Activated CD8-positive, alpha-beta T cell treated with anti-CD3 and anti-CD28 coated beads for 36 hours (primary cell): ENCODE results near the gene FOXO3B. TPM values are rescaled to one million over a fixed set of nuclear protein-coding genes. Genes with fewer than 3 reads are reported as not detected.
"Not testable (repeated sequence)": the region's sequence is repeated elsewhere in the genome, so short reads cannot be mapped to it uniquely, and the experiment has no call there.

Experiments
- ATAC-seq: fragments of 200-7000 bp; cut with Tn5 transposase; one replicate; pipeline ENCODE4 v1.10.0; 2021; ENCODE audit warnings: mild to moderate bottlenecking, moderate library complexity
- CTCF ChIA-PET: fragments of 350-600 bp; sonication (Branson Sonifier 250); formaldehyde crosslinking; loops from one replicate; lab custom pipeline; 2021; ENCODE audit warnings: antibody characterized with exemption; lab: Charles Lee
- POLR2A ChIA-PET: fragments of 350-600 bp; sonication (Branson Sonifier 250); formaldehyde crosslinking; loops from one replicate; lab custom pipeline; 2021; ENCODE audit warnings: antibody characterized with exemption; lab: Charles Lee
- DNase-seq: peaks from one replicate; pipeline ENCODE4 v3.0.0-alpha.2; 2020
- H3K27ac Mint-ChIP-seq: one replicate; pipeline ENCODE4 v1.8.0; 2021; ENCODE audit warnings: mild to moderate bottlenecking, mixed read lengths
- H3K27me3 Mint-ChIP-seq: one replicate; pipeline ENCODE4 v1.8.0; 2021; ENCODE audit warnings: mixed read lengths
- H3K36me3 Mint-ChIP-seq: one replicate; pipeline ENCODE4 v1.8.0; 2021; ENCODE audit warnings: low read depth, mixed read lengths
- H3K4me1 Mint-ChIP-seq: one replicate; pipeline ENCODE4 v1.8.0; 2021; ENCODE audit warnings: low read depth, mixed read lengths
- H3K4me3 Mint-ChIP-seq: one replicate; pipeline ENCODE4 v1.8.0; 2021; ENCODE audit warnings: mild to moderate bottlenecking, moderate library complexity, mixed read lengths
- H3K9me3 Mint-ChIP-seq: one replicate; pipeline ENCODE4 v1.8.0; 2021; ENCODE audit warnings: mixed read lengths
- intact Hi-C: fragments of 100-400 bp; cut with micrococcal nuclease; formaldehyde crosslinking; loops from one replicate; pipeline ENCODE4 v1.10.0; 2022
- total RNA-seq, 2 experiments: library from RNA; stranded (reverse); gene quantifications; one replicate each; pipeline ENCODE4 v1.2.3, GENCODE V29; 2021
- TF ChIP-seq, protein P1 (sequence below): fragments of 200-600 bp; IDR thresholded peaks from one replicate; pipeline ENCODE4 v1.8.0; 2022; ENCODE audit warnings: antibody characterized with exemption, mild to moderate bottlenecking

The FOXO3B gene
- total RNA-seq: 1 to 10 TPM; 7.2 to 7.5 TPM

DNA sequence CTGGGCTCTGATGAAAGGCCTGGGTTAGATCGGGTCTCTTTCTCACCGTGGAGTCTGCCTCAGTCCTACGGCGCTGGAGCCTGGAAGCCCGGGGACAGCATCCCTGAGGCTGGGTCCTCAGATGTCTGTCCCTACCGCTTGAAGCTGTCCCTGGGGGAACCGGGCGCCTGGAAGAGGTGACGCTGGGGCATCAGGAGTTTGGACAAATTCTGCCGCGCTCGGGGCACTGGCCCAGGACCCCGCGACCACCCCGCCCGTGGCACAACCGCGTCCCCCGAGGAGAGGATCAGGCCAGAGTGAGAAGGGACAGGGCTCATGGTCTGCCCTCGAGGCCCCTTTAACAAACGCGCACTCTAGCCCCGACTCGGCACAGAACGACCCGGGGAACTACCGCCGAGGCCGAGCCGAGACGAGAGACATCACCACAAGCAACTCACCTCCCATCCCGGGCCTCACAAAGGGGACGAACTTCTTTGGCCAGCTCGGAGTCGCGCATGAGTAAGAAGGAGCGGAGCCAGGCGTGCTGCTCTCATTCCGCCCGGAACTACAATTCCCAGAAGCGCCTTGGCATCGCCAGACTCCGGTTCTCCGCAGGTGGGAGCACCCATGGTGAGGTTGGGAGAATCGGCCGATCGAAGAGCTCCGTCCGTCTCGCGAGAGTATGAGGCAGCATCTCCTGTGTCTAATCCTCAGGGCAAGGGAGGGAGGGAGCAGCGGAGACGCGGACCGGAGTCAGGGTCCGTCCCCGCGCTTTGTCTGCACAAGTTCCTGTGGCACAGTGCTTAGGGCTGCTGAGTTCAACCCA is at the start of gene FOXO3B:
TSS of gene FOXO3B (minus strand) at position 548 of the 805 bp plus-strand sequence. CDS start 663 bp downstream, outside the sequence.
- H3K4me3 Mint-ChIP-seq: peak within 1 kb of the TSS; percentile 90
- intact Hi-C loops, H3K27me3 Mint-ChIP-seq, H3K9me3 Mint-ChIP-seq, POLR2A ChIA-PET: not testable (repeated sequence)
- CTCF ChIA-PET: interaction anchor here (0.6 kb wide), 1 partner anchor 56 kb away, joined by 3 read pairs; no protein-coding TSS in a partner anchor
- H3K4me1 Mint-ChIP-seq: peaks cover 11% of the 10 kb centered on the region
- peaks cover 23% of the 10 kb centered on the region for H3K36me3 Mint-ChIP-seq
- H3K27ac Mint-ChIP-seq: peak within 1 kb of the TSS; percentile 88
- ATAC-seq: peak; percentile 96
- DNase-seq: peak; percentile 93

DNA sequence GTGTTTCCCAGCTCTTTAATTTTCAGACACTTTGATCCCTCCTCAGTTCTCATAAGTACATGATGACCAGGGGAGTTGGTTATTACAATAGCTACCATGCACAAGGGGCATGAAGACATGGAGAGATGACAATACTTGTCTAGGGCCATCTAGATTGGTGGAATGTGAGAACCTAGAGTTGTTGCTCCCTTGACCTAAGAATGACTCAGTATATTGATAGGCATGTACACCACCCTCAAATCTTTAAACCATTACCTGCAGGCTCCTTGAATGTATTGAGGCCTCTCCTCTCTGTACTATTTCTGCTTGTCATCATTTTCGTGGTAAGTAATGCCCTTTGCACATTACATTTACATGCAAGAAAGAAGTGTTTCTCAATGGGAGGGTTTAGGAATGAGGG is 41.4 kb upstream of the FOXO3B start:
- H3K9me3 Mint-ChIP-seq, ATAC-seq, DNase-seq, CTCF ChIA-PET, H3K36me3 Mint-ChIP-seq, POLR2A ChIA-PET, H3K27me3 Mint-ChIP-seq, intact Hi-C loops, H3K4me1 Mint-ChIP-seq, H3K4me3 Mint-ChIP-seq, H3K27ac Mint-ChIP-seq: not testable (repeated sequence)

DNA sequence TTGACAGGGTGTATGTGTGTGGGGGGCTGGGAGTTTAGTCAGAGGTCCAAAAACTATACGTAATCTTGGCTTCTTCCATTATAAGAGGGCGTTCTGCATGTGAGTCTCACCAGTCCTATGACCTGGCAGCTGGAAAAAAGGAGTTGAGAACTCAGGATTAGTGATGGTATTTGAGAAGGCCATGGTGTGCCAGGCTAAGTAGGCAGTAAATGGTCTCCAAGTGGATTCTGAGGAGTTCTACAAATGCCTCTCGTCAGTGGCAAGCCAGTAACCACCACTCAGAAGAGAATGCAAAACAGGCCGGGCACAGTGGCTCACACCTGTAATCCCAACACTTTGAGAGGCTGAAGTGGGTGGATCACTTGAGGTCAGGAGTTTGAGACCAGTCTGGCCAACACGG is 40.5 kb upstream of the FOXO3B start:
- H3K4me1 Mint-ChIP-seq, POLR2A ChIA-PET, H3K4me3 Mint-ChIP-seq: not testable (repeated sequence)

DNA sequence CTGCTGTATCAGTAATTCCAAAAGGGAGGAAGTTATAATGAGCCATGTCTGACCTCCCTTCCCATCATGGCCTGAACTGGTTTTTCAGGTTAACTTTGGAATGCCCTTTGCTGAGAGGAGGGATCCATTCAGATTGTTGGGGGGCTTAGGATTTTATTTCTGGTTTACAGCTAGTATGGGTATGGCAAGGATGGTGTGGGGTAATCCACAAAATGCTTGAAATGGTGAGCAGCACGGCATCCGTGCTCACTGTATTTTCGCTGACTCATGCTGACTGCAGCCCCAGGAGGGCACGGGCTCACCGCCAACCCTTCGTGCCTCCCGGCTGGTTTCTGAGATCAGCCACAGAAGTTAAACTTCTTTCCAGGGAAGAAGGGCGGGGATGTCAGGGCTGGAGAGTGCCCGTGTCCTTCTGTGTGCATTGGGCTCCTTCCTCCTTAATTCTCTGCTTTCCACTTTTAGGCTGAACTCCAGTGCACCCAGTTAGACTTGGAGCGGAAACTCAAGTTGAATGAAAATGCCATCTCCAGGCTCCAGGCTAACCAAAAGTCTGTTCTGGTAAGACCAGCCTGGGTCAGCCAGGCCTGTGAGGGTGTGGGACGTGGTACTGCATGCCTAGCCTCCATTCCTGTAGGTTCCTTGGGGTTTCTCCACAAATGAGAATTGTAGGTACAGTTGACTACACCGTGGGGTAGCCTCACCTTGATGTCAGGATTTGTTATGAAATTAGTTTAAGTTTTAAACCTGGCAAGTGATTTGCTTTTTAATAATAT is 39.8 kb upstream of the FOXO3B start:
- CTCF ChIA-PET, intact Hi-C loops, H3K4me1 Mint-ChIP-seq, ATAC-seq, H3K36me3 Mint-ChIP-seq, H3K27me3 Mint-ChIP-seq, H3K4me3 Mint-ChIP-seq, H3K9me3 Mint-ChIP-seq, H3K27ac Mint-ChIP-seq, POLR2A ChIA-PET, DNase-seq: not testable (repeated sequence)

More for the DNA sequence above, 40.5 kb upstream of the FOXO3B start:
- H3K27ac Mint-ChIP-seq, CTCF ChIA-PET, H3K9me3 Mint-ChIP-seq, H3K27me3 Mint-ChIP-seq, H3K36me3 Mint-ChIP-seq, intact Hi-C loops, ATAC-seq, DNase-seq: not testable (repeated sequence)

DNA sequence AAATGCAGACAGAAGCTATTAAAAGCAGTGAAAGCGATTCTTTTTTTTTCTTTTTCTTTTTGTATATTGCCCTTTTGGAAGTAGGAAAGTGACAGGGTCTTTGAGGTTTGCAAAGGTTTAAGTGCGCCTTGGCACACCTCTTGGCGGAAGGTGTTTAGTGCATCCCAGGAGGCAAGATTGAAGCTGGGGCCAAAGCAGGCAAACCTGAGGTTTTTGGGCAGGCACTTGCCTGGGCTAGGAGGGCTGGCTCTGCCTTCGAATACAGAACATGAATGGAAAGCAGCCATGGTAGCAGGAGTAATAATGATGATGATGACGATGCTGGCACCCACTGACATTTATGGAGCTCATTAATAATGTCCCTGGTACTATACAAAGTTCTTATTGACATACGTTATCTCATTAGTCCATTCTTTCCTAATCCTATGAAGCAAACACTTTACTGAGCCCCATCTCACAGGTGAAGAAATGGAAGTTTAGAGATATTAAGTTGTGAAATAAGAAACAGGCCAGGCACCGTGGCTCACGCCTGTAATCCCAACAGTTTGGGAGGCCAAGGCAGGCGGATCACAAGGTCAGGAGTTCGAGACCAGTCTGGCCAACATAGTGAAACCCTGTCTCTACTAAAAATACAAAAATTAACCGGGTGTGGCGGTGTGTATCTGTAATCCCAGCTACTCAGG is 37.5 kb upstream of the FOXO3B start:
- DNase-seq, H3K36me3 Mint-ChIP-seq, H3K4me1 Mint-ChIP-seq, intact Hi-C loops, POLR2A ChIA-PET, H3K27ac Mint-ChIP-seq, H3K4me3 Mint-ChIP-seq, H3K9me3 Mint-ChIP-seq, H3K27me3 Mint-ChIP-seq, ATAC-seq, CTCF ChIA-PET: not testable (repeated sequence)

DNA sequence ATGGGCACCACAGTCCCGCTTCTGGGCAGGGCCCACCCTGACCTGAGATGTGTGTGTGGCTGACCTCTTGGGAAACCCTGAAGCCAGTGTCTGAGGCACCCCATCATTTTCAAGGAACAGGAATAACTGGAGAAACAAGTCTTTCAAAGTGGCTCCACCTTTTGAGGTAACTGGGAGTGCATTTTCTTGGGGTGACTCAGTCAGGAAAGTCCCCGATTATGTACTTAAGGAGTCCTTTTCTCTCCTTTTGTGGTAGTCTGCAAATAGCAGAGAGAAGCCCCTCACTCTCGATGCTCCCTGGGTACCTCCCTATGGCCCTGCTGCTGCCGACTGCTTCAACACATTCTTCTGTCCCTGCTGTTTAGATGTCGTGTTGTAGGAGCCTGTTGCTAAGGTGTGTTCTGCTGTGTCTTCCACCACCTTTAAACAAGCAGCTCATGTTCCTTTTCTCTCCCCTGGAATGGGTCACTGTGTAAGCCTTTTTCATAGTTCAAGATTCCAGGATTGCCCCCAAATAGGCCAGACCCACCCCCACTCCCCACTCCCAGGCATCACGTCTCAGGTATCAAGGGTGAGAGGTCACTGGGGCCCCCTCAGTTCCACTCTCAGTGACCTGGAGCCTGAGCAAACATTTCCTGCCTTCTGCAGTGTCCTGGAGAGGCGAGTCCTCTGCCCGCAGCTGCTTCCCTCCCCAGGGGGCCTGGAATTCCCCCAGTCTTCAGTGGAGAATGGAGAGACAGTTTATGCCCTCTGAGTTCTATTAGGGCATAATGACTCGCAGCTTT is 36.7 kb upstream of the FOXO3B start:
- H3K4me3 Mint-ChIP-seq, H3K36me3 Mint-ChIP-seq, intact Hi-C loops, DNase-seq, CTCF ChIA-PET, POLR2A ChIA-PET, H3K27me3 Mint-ChIP-seq, H3K4me1 Mint-ChIP-seq, H3K27ac Mint-ChIP-seq, ATAC-seq, H3K9me3 Mint-ChIP-seq: not testable (repeated sequence)

DNA sequence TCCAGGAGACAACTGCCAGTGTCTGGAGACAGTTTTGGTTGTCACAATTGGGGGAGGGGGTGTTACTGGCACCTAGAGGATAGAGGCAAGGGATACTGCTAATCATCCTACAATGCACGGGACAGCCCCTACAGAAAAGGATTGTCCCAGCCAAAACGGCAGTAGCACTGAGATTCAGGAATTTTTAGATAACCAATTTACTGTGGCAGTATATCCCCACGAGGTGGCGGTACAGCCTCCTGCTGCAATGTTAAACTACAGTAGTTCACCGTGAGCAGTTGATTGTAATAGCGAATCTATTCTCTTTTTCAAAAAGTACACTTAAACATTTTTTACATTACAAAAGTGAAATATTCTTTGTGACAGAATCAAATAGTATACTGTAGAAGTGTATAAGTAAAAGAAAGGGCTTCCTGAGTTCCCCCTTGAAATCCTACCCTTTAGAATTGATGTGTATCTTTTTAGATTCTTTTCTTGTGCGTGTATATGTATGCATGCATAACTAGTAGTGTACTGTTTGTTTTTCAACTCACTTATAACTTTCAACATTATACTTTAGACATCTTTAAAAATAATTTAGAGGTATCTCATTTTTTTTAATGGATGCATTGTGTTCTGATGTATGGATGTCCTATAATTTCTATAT is 30.4 kb upstream of the FOXO3B start:
- intact Hi-C loops, H3K27me3 Mint-ChIP-seq, H3K27ac Mint-ChIP-seq, H3K4me3 Mint-ChIP-seq, H3K9me3 Mint-ChIP-seq, H3K36me3 Mint-ChIP-seq, POLR2A ChIA-PET, H3K4me1 Mint-ChIP-seq: not testable (repeated sequence)
- TF ChIP-seq, protein P1, sequence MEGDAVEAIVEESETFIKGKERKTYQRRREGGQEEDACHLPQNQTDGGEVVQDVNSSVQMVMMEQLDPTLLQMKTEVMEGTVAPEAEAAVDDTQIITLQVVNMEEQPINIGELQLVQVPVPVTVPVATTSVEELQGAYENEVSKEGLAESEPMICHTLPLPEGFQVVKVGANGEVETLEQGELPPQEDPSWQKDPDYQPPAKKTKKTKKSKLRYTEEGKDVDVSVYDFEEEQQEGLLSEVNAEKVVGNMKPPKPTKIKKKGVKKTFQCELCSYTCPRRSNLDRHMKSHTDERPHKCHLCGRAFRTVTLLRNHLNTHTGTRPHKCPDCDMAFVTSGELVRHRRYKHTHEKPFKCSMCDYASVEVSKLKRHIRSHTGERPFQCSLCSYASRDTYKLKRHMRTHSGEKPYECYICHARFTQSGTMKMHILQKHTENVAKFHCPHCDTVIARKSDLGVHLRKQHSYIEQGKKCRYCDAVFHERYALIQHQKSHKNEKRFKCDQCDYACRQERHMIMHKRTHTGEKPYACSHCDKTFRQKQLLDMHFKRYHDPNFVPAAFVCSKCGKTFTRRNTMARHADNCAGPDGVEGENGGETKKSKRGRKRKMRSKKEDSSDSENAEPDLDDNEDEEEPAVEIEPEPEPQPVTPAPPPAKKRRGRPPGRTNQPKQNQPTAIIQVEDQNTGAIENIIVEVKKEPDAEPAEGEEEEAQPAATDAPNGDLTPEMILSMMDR: peak; percentile 70
- CTCF ChIA-PET: interaction anchor here (1.1 kb wide), 1 partner anchor 86 kb away, joined by 4 read pairs; no protein-coding TSS in a partner anchor
- peak; percentile 85 for DNase-seq
- peak; percentile 65 for ATAC-seq

DNA sequence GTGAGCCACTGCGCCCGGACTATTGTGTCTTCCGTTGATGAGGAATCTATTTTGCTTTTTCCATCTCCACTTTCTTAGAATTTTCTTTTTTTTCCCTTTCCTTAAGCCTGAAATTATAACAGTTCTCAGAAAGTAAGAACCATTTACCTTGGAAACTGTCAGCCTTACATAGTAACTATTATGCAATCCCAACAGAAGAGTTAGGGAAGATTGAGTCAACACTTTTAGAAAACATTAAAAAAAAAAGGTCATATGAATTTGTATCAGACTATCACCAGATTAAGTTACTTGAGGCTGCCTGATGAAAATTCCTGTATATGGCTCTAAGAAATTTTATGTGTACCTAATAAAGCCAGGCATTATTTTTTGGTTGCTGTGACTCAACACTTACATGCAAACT is 26.1 kb upstream of the FOXO3B start:
- H3K4me1 Mint-ChIP-seq, H3K27ac Mint-ChIP-seq, CTCF ChIA-PET, H3K4me3 Mint-ChIP-seq, H3K36me3 Mint-ChIP-seq, H3K27me3 Mint-ChIP-seq, ATAC-seq, DNase-seq, intact Hi-C loops, H3K9me3 Mint-ChIP-seq, POLR2A ChIA-PET: not testable (repeated sequence)

DNA sequence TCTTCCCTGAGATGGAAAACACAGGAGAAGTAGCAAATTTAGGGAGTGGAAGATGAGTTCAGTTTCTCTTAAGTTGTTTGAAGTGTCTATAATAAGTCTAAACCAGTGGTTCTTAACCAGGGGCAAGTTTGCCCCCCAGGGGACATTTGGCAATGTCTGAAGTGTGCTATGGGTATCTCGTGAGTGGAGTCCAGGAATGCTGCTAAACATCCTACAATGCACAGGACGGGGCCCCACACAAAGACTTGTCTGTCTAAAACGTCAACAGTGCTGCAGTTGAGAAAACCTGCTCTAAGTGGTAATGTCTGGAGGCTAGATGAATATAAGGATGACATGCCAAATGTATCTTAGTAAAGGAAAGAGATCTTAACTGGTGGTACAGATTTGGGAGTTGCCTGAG is 23.8 kb upstream of the FOXO3B start:
- ATAC-seq, H3K4me1 Mint-ChIP-seq, POLR2A ChIA-PET, H3K4me3 Mint-ChIP-seq, DNase-seq, H3K9me3 Mint-ChIP-seq, H3K27me3 Mint-ChIP-seq, intact Hi-C loops, H3K36me3 Mint-ChIP-seq, CTCF ChIA-PET, H3K27ac Mint-ChIP-seq: not testable (repeated sequence)
